Keratinocyte (primary cell): ENCODE measurements around the gene KIF25. TPM values are rescaled to one million over a fixed set of nuclear protein-coding genes. Genes with fewer than 3 reads are reported as not detected.

Experiments
- DNase-seq: peaks from one replicate; pipeline ENCODE4 v3.0.0-alpha.2; 2011; ENCODE audit warnings: low read depth, missing footprints, low spot score
- FAIRE-seq: peaks from 2 replicates; lab custom pipeline; 2011; peaks lifted over from hg19 to GRCh38; lab: Jason Lieb, UNC
- H2AFZ ChIP-seq: 2 replicates; pipeline ENCODE4 v1.6.0; 2012; ENCODE audit warnings: low read length, control low read depth, inconsistent platforms; ENCODE audit not compliant: control insufficient read depth
- H3K27ac ChIP-seq: 2 replicates; pipeline ENCODE4 v1.5.1; 2011; ENCODE audit warnings: low read length; ENCODE audit not compliant: control insufficient read depth, insufficient read depth
- H3K27me3 ChIP-seq: 3 replicates; pipeline ENCODE4 v1.6.0; 2011; ENCODE audit warnings: low read length; ENCODE audit not compliant: control insufficient read depth, insufficient read depth; ENCODE audit errors: extremely low read depth
- H3K36me3 ChIP-seq, 2 experiments: 2 replicates in 1 of 2; 3 replicates in 1 of 2; pipeline ENCODE4 v1.5.1; 2011; ENCODE audit warnings: low read length in 2 of 2, mild to moderate bottlenecking in 1 of 2; ENCODE audit not compliant: control insufficient read depth in 2 of 2, insufficient read depth in 2 of 2; ENCODE audit errors: extremely low read depth in 1 of 2
- H3K4me1 ChIP-seq: 3 replicates; pipeline ENCODE4 v1.5.1; 2011; ENCODE audit warnings: low read length; ENCODE audit not compliant: control insufficient read depth, insufficient read depth; ENCODE audit errors: extremely low read depth
- H3K4me2 ChIP-seq: 3 replicates; pipeline ENCODE4 v1.6.0; 2011; ENCODE audit warnings: low read depth, low read length; ENCODE audit not compliant: control insufficient read depth, insufficient read depth; ENCODE audit errors: extremely low read depth
- H3K4me3 ChIP-seq, 3 experiments: fragments of 200-600 bp in 1 of 3; sonication (generic) in 1 of 3; 2 replicates in 2 of 3; 3 replicates in 1 of 3; pipeline ENCODE4 v1.5.1; 2011 to 2016; ENCODE audit warnings: low read length in 3 of 3, mild to moderate bottlenecking in 3 of 3, control low read depth in 2 of 3, inconsistent platforms in 1 of 3, low read depth in 1 of 3, mixed read lengths in 1 of 3, mixed run types in 1 of 3, moderate library complexity in 1 of 3; ENCODE audit not compliant: control insufficient read depth in 2 of 3, insufficient read depth in 2 of 3; ENCODE audit errors: extremely low read depth in 1 of 3
- H3K79me2 ChIP-seq: 2 replicates; pipeline ENCODE4 v1.6.0; 2012; ENCODE audit warnings: low read length; ENCODE audit not compliant: control insufficient read depth, insufficient read depth
- H3K9ac ChIP-seq: 3 replicates; pipeline ENCODE4 v1.6.0; 2011; ENCODE audit warnings: low read length; ENCODE audit not compliant: control insufficient read depth, insufficient read depth; ENCODE audit errors: extremely low read depth
- H3K9me1 ChIP-seq: 3 replicates; pipeline ENCODE4 v1.6.0; 2011; ENCODE audit warnings: low read length; ENCODE audit not compliant: control insufficient read depth, insufficient read depth; ENCODE audit errors: extremely low read depth
- H3K9me3 ChIP-seq: 2 replicates; pipeline ENCODE4 v1.5.1; 2012; ENCODE audit warnings: low read depth, low read length; ENCODE audit not compliant: control insufficient read depth
- H4K20me1 ChIP-seq: 3 replicates; pipeline ENCODE4 v1.6.0; 2011; ENCODE audit warnings: low read length; ENCODE audit not compliant: control insufficient read depth, insufficient read depth; ENCODE audit errors: extremely low read depth
- EZH2 ChIP-seq: IDR thresholded peaks from one replicate; pipeline ENCODE4 v1.6.1; 2012; ENCODE audit warnings: inconsistent platforms, mild to moderate bottlenecking, low read length, moderate library complexity
- dilution Hi-C: fragments of 300-500 bp; cut with MboI; formaldehyde crosslinking; loops from one replicate; pipeline ENCODE4 v1.7.0; 2020; ENCODE audit warnings: low sequenced_read_pairs; ENCODE audit not compliant: extremely low pct_ligation_motif_present
- polyA plus RNA-seq, 5 experiments: library from polyadenylated mRNA; depleted of rRNA in 3 of 5; stranded (reverse) in 3 of 5; stranded (forward) in 1 of 5; unstranded in 1 of 5; fragments of >200 nt; gene quantifications; 1 replicate in 1 of 5; 2 replicates in 3 of 5; 3 replicates in 1 of 5; pipeline versions ENCODE4 v1.2.1 to v1.2.3, GENCODE V29; 2011 to 2012; ENCODE audit warnings: missing spikeins in 2 of 5, low read depth in 1 of 5, low replicate concordance in 1 of 5
- TF ChIP-seq, protein P1 (sequence below), 3 experiments: IDR thresholded peaks in 1 of 3; conservative IDR thresholded peaks in 1 of 3; optimal IDR thresholded peaks in 1 of 3; 2 replicates in 2 of 3; 3 replicates in 1 of 3; pipeline versions ENCODE3 to v1.5.1; 2011; ENCODE audit warnings: low read length in 3 of 3, mild to moderate bottlenecking in 3 of 3, moderate library complexity in 2 of 3, control low read depth in 1 of 3, inconsistent platforms in 1 of 3; ENCODE audit not compliant: insufficient read depth in 2 of 3; ENCODE audit errors: extremely low read depth in 1 of 3

Gene KIF25
- polyA plus RNA-seq, 1 donor (not counting 4 experiments of a cell fraction or from before 2014, with no cell fraction given): not detected

DNA sequence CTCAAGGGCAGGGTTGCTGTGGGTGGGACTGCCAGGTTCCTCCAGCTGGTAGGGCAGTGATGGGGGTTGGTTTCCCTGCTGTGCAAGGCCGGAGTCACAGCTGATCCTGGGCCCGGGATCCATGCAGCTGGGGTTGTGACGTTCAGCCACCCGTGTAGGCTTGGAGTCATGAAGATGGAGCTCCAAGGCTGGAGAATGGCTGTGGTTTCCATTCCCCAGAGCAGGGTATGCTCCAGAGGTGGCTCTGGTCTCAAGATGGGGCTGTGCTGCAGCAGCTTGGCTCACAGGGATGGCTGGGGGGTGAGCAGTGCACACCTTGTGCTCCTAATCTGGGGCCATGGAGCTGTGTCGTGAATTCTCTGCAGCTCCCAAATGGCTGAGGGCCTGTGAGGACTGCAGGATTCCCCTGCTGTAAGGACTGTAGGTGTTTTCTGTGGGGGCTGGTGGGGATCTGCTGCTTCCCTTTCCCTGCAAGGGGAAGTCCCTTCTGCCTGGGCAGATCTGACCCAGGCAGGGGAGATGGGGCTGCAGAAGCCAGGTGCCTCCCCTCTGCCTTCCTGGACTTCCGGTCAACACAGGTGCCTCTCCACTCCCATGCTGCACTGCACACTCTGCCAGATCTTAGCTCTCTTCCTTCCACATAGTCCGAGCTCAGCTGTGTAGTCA, 15.9 kb downstream of the KIF25 start:
- H3K9me1 ChIP-seq: no peaks in the 10 kb centered on the region
- H3K4me2 ChIP-seq: no peak overlapping the region
- no peak for TF ChIP-seq EZH2
- TF ChIP-seq, protein P1, sequence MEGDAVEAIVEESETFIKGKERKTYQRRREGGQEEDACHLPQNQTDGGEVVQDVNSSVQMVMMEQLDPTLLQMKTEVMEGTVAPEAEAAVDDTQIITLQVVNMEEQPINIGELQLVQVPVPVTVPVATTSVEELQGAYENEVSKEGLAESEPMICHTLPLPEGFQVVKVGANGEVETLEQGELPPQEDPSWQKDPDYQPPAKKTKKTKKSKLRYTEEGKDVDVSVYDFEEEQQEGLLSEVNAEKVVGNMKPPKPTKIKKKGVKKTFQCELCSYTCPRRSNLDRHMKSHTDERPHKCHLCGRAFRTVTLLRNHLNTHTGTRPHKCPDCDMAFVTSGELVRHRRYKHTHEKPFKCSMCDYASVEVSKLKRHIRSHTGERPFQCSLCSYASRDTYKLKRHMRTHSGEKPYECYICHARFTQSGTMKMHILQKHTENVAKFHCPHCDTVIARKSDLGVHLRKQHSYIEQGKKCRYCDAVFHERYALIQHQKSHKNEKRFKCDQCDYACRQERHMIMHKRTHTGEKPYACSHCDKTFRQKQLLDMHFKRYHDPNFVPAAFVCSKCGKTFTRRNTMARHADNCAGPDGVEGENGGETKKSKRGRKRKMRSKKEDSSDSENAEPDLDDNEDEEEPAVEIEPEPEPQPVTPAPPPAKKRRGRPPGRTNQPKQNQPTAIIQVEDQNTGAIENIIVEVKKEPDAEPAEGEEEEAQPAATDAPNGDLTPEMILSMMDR (optimal IDR thresholded peaks at IDR 0.05 in 1 of 3, IDR thresholded peaks at IDR 0.05 in 1 of 3, conservative IDR thresholded peaks at IDR 0.05 in 1 of 3; ENCODE audit: extremely low read depth in 1 of 3, insufficient read depth in 2 of 3, low read length in 3 of 3): no peak
- H3K9ac ChIP-seq: no peak overlapping the region
- H4K20me1 ChIP-seq: no peaks in the 10 kb centered on the region
- DNase-seq (no peak), FAIRE-seq (no peak)
- H3K79me2 ChIP-seq: no peaks in the 10 kb centered on the region
- no peak overlapping the region for H3K4me3 ChIP-seq
- H2AFZ ChIP-seq: no peak overlapping the region
- no peaks in the 10 kb centered on the region for H3K36me3 ChIP-seq
- dilution Hi-C loops: no loop called here
- peaks cover 22% of the 10 kb centered on the region for H3K9me3 ChIP-seq
- H3K4me1 ChIP-seq: peaks cover 8% of the 10 kb centered on the region
- no peak overlapping the region for H3K27ac ChIP-seq
- peaks cover 42% of the 10 kb centered on the region for H3K27me3 ChIP-seq

DNA sequence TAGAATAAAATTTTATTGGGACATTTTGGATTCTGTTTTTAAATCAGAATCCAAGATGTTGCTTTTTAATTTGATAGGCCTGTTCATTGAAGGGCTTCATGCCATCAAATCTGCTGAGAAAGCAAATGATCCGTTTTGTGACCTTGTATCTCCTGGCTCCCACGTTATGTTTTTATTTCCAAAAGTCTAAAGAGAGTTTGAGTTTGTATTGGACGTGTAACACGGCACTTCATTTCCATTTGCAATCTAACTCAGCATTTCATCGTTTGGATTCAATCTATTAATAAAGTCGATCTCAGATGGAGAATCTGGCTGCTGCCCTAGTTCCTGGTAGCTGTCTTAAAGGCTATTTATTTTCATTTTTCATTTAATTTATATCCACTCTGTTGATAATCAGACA, 17.0 kb downstream of the KIF25 start:
- H4K20me1 ChIP-seq: no peaks in the 10 kb centered on the region
- H2AFZ ChIP-seq: no peak overlapping the region
- FAIRE-seq: no peak
- H3K36me3 ChIP-seq: no peaks in the 10 kb centered on the region
- H3K9ac ChIP-seq: no peak overlapping the region
- dilution Hi-C loops: no loop called here
- no peak overlapping the region for H3K27ac ChIP-seq
- no peak for TF ChIP-seq EZH2
- TF ChIP-seq, protein P1 (optimal IDR thresholded peaks at IDR 0.05 in 1 of 3, IDR thresholded peaks at IDR 0.05 in 1 of 3, conservative IDR thresholded peaks at IDR 0.05 in 1 of 3; ENCODE audit: extremely low read depth in 1 of 3, insufficient read depth in 2 of 3, low read length in 3 of 3): no peak
- H3K9me1 ChIP-seq: no peaks in the 10 kb centered on the region
- no peak for DNase-seq
- peaks cover 8% of the 10 kb centered on the region for H3K4me1 ChIP-seq
- no peaks in the 10 kb centered on the region for H3K79me2 ChIP-seq
- no peak overlapping the region for H3K4me3 ChIP-seq
- peaks cover 22% of the 10 kb centered on the region for H3K9me3 ChIP-seq
- H3K4me2 ChIP-seq: no peak overlapping the region
- H3K27me3 ChIP-seq: peaks cover 48% of the 10 kb centered on the region
